C4-2B (cell line): ENCODE results near the gene PNLDC1.

Experiments used
- CTCF ChIP-seq: fragments of 450-650 bp; conservative IDR thresholded peaks from 2 replicates; pipeline ENCODE4 v1.5.1; 2017; ENCODE audit warnings: mild to moderate bottlenecking
- ZFX ChIP-seq: fragments of 450-650 bp; IDR thresholded peaks from 2 replicates; pipeline ENCODE4 v1.6.1; 2017

GRCh38 chr6:159778542-159779103 is 21.5 kb upstream of the PNLDC1 start:
- no peak for TF ChIP-seq CTCF
- TF ChIP-seq ZFX: no peak
